GM18505 (cell line): ENCODE data around the gene TREM2.

Experiments
- ATAC-seq: cut with Tn5 transposase; IDR thresholded peaks from one replicate; pipeline ENCODE4 v1.9.1; 2021; ENCODE audit not compliant: unreplicated experiment
- POLR2A ChIP-seq: IDR thresholded peaks from 4 replicates; pipeline ENCODE4 v1.6.1; 2011; ENCODE audit warnings: borderline replicate concordance; ENCODE audit not compliant: insufficient read depth, insufficient read length; ENCODE audit errors: extremely low read depth

Gene TREM2

DNA sequence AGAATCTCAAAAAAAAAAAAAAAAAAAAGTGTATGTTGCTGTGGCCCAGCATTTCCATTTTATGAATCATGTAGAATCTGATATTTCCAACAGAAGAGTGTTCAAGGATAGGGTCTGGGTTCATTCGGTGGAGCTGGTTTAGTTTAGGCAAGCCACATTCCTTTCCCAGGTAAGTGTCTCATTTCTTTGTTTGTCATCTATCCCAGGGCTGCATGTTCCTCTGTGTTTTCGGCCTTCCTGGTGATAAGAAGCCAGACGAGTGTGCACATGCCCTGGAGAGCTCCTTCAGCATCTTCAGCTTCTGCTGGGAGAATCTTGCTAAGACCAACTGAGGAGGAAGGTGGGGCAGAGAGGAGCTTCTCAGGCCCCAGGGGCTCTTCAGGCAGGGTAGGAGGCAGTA, 51.9 kb downstream of the TREM2 start:
- no peak for ATAC-seq
- no peak for TF ChIP-seq POLR2A
